NCI-H2227 (cell line): ENCODE measurements around the gene MIS18BP1.
"Not testable (repeated sequence)": the region's sequence is repeated elsewhere in the genome, so short reads cannot be mapped to it uniquely, and the experiment has no call there.

Source experiments
- DNase-seq: peaks from one replicate; lab custom pipeline; 2025; ENCODE audit not compliant: unreplicated experiment; lab: John Stamatoyannopoulos, UW

Gene MIS18BP1

DNA sequence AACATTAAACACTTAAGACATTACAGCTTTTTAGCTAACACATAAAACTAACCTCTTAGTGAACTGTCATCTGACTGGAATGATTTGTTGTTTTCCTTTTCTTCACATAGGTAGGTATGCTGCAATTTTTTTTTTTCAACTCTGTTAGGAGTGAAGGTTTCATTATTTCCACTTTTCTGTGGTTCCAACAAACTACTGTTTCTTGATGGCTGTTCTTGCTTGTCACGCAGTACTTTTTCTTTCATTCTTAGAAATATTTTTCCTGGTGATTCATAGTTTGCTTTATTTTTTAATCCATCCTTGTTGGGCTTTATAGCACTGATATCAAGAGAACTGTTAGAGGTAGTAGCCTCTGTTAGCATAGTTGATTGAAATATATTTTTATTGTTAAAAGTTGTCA is 6.3 kb downstream of the MIS18BP1 start:
- DNase-seq, result no peak

GRCh38 chr14:45246151-45246550 is 6.9 kb downstream of the MIS18BP1 start:
- no peak for DNase-seq

DNA sequence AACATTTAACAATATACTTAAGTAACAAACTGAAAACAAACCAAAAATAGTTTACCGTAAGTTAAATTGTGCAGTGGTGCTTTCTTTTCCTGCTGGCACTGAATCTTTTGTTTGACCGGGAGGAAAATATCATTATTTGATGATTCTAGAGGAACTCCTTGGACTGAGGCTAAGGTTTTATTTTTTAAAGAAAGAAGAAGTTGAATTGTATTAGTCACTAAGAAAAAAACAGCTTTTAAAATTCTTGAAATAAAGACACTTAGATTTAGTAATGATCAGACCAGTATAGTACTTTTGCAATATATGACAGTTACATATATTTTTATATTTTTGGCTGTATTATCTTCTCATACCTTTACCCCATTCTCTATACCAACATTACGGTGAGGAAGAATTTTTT is 10.3 kb downstream of the MIS18BP1 start:
- no peak for DNase-seq

DNA sequence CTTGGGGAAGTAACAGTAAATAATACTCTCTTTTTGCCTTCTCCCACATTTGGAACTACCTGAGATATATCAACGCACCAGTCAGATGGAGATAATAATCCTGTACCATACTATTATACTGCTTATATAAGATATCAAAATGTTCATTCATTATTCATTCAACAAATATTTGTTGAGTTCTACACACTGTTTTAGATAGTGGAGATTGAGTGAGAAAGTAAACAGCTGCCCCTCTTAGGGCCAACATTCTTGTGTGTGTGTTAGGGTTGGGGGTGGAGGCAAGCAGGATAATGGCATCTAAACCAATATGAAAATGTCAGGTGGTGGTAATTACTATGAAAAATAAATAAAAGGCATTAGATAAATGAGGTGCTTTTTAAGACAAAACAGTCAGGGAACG is 14.0 kb downstream of the MIS18BP1 start:
- DNase-seq, result no peak

DNA sequence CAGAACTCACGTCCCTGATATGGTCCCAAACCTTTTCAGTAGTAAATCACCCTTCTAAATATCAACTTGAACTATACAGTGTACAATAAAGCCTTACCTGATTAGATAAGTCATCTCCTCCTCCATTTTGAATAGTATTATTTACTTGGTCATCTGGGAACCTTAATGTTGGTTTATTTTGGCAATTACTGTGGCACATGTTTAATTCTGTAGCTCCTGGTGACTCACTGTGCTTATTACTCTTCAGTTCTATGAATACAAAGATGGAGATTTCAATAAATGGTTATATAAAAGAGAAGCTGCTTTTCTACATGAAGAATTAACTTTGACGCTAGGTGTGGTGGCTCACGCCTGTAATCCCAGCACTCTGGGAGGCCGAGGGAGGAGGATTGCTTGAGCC is 25.4 kb downstream of the MIS18BP1 start:
- no peak for DNase-seq

- DNase-seq, result no peak
These were observed 30.3 kb downstream of the MIS18BP1 start for GRCh38 chr14:45222485-45223262.

GRCh38 chr14:45214341-45214740 is 38.7 kb downstream of the MIS18BP1 start:
- not testable (repeated sequence) for DNase-seq

- not testable (repeated sequence) for DNase-seq
These were observed 39.3 kb downstream of the MIS18BP1 start for GRCh38 chr14:45213716-45214115.

DNA sequence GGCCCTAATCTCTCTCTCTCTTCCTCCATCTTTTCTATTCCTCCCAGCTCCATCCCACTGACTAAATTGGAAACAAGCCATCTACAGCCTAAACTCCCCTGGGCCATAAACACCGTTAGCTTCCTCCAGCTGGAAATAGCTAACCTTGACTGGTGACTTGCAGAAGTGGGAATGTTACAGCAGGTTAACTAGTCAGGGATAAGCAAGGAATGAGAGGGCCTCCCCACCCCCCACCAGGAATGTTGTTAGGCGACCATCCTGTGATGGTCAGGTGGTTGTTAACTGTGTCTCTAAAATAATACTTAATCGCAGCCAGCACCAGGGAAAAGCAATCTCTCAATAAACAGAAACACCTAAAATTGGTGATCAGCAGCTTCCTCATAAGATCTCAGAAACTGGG is 40.8 kb downstream of the MIS18BP1 start:
- DNase-seq, result no peak

- DNase-seq, result no peak
These were observed 41.7 kb downstream of the MIS18BP1 start for GRCh38 chr14:45211295-45211694.

GRCh38 chr14:45210159-45210558 is 42.8 kb downstream of the MIS18BP1 start:
- DNase-seq, result no peak

DNA sequence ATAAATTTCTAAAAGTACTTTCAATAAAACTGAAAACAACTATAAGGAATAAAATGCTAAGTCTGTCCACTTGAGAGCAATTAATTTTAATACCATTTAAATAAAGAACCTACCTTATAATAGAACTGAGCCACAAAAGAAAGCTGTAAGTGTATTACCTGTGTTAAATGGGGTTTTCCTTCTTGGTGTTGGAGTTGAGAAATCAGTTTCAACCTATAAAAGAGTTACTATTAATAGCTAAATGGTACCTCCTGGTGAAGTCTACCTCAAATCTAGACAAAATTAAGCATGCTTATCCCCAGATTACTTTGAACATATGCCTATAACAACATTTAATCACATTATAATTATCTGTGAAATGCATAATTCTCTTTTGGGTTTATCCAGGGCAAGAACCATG is 48.8 kb downstream of the MIS18BP1 start:
- no peak for DNase-seq

GRCh38 chr14:45201905-45202304 is 51.1 kb downstream of the MIS18BP1 start:
- DNase-seq, result no peak

- DNase-seq, result no peak
These were observed 53.8 kb downstream of the MIS18BP1 start for GRCh38 chr14:45199230-45199629.

GRCh38 chr14:45198551-45198950 is 54.5 kb downstream of the MIS18BP1 start:
- DNase-seq, result no peak

GRCh38 chr14:45194964-45195363 is 58.0 kb downstream of the MIS18BP1 start:
- DNase-seq, result no peak

- DNase-seq, result no peak
These were observed 67.7 kb downstream of the MIS18BP1 start for GRCh38 chr14:45185100-45185814.

GRCh38 chr14:45181806-45182205 is 71.2 kb downstream of the MIS18BP1 start:
- DNase-seq, result no peak

GRCh38 chr14:45181329-45181728 is 71.7 kb downstream of the MIS18BP1 start:
- no peak for DNase-seq

DNA sequence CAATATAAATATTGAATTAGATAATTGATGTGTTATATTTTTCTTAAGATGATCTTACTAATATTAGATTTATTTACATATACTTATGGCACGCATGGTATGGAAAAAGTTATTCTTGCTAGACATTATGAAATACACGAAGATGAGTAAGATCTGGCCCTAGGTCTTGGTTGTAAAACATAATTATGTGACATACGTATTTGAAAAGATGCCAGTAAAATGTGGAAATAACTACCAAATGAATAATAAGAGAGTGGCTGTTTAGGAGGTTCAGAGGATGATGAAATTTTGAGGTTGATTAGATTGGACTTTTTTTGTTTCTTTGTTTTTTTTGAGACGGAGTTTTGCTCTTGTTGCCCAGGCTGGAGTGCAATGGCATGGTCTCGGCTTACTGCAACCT is 75.9 kb downstream of the MIS18BP1 start:
- no peak for DNase-seq

GRCh38 chr14:45169906-45170305 is 83.1 kb downstream of the MIS18BP1 start:
- no peak for DNase-seq

DNA sequence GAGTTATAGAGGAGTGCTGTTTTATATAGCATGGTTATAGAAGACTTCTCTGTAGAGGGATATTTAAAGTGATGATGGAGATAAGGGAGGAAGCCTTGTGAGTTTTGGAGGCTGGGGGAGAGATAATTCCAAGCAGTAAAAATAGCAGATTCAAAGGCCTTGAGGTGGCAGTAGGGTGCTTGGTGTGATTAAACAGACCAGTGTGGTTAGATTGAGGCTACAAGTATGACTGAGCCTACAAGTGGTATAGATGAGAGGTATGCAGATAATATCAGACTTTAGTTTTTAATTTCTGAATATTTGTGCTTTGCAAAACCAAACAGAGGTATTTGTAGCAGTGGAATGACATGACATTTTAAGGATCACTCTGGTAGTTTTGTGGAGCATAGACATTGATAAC is 96.9 kb downstream of the MIS18BP1 start:
- no peak for DNase-seq
